ENCODE measurements around the gene PPP1R8. TPM values are rescaled to one million over a fixed set of nuclear protein-coding genes. Genes with fewer than 3 reads are reported as not detected.

PPP1R8 gene
- total and polyA plus RNA-seq, 2 of the 8 experiments (the other 6 are each of a cell fraction or from before 2014, with no cell fraction given), result 33.4 to 51.8 TPM

GRCh38 chr1:27886353-27886679 lies 55.7 kb downstream of the PPP1R8 start:
- Histone ChIP-seq H3K4me2 (ENCODE audit: insufficient read depth in 1 of 2, low read depth in 2 of 2, low read length in 2 of 2) (no peak overlapping the region), H3K9ac (replicated peaks in 1 of 4; ENCODE audit: extremely low read depth in 1 of 4, low read depth in 3 of 4, low read length in 3 of 4) (no peak overlapping the region), H3K36me3 (ENCODE audit: control insufficient read depth in 2 of 4, insufficient read depth in 4 of 4, low read length in 3 of 4) (peaks cover 0 to 32% (median 12%) of the 10 kb centered on the region in 4 experiments; a peak in 6 of 8 replicates), H3K4me3 (ENCODE audit: extremely low read depth in 1 of 4, insufficient read depth in 2 of 4, low read depth in 3 of 4, low read length in 4 of 4) (no peak overlapping the region), H3K27ac (ENCODE audit: low read depth, low read length) (no peak overlapping the region), H4K8ac (ENCODE audit: extremely low read depth, insufficient read depth, low read length) (no peak overlapping the region), H3K79me2 (ENCODE audit: control insufficient read depth in 1 of 2, insufficient read depth in 2 of 2, low read length in 2 of 2) (no peaks in the 10 kb centered on the region), H2BK20ac (ENCODE audit: low read length) (no peak overlapping the region), H3K79me1 (ENCODE audit: low read depth, low read length) (no peaks in the 10 kb centered on the region), H2AFZ (ENCODE audit: low read length) (no peak overlapping the region), H3K4ac (replicated peaks; ENCODE audit: insufficient read length, low read depth, low read length) (no peak overlapping the region), H2AK5ac (ENCODE audit: low read depth, low read length) (no peak overlapping the region), H4K20me1 (replicated peaks in 1 of 2; ENCODE audit: control insufficient read depth in 1 of 2, insufficient read depth in 2 of 2, low read length in 2 of 2) (peaks cover 0 to 4% of the 10 kb centered on the region in 2 experiments), H3K23me2 (ENCODE audit: low read depth, low read length) (no peaks in the 10 kb centered on the region), H2BK5ac (ENCODE audit: low read depth, low read length) (no peak overlapping the region), H4K5ac (ENCODE audit: insufficient read length, low read depth, low read length) (no peak overlapping the region), H3K14ac (ENCODE audit: insufficient read length) (no peak overlapping the region), H3K9me3 (ENCODE audit: insufficient read depth in 2 of 2, low read depth in 1 of 2, low read length in 1 of 2) (no peaks in the 10 kb centered on the region), H4K91ac (replicated peaks; ENCODE audit: insufficient read length, low read length) (no peak overlapping the region), H3K27me3 (replicated peaks in 1 of 4; ENCODE audit: control insufficient read depth in 3 of 4, extremely low read depth in 1 of 4, insufficient read depth in 3 of 4, low read length in 3 of 4) (no peaks in the 10 kb centered on the region), H3K23ac (ENCODE audit: insufficient read length) (no peak overlapping the region), H3K18ac (ENCODE audit: extremely low read depth, low read length) (no peak overlapping the region), H2BK12ac (ENCODE audit: low read depth, low read length) (no peak overlapping the region), H3K56ac (replicated peaks; ENCODE audit: insufficient read length, low read depth, low read length) (no peak overlapping the region), H3K4me1 (replicated peaks in 1 of 4; ENCODE audit: control insufficient read depth in 3 of 4, insufficient read depth in 4 of 4, low read length in 3 of 4) (no peaks in the 10 kb centered on the region), H2BK15ac (ENCODE audit: low read length) (no peak overlapping the region), H2BK120ac (replicated peaks; ENCODE audit: low read depth, low read length) (no peak overlapping the region)
- TF ChIP-seq RXRA (IDR thresholded peaks at IDR 0.05; ENCODE audit: insufficient read depth, low read depth, low read length), result no peak
- TF ChIP-seq CBX5 (IDR thresholded peaks at IDR 0.05; ENCODE audit: low read depth, low read length), result no peak
- POLR2A ChIA-PET (ENCODE audit: partially characterized antibody), result interaction anchor here (0.8 to 1.3 kb wide), 5 partner anchors 9 to 54 kb away, joined by 3 to 5 read pairs (median 3); no protein-coding TSS in a partner anchor
- FAIRE-seq (no peak), DNase-seq (ENCODE audit: low read depth in 1 of 2, low spot score in 2 of 2) (no peak)
- CTCF ChIA-PET (ENCODE audit: partially characterized antibody), result interaction anchor here (1.0 to 2.4 kb wide), 3 partner anchors 10 to 28 kb away, joined by 3 to 9 read pairs (median 8); no protein-coding TSS in a partner anchor
- 89% methylated on average over 2 of the region's 2 CpGs; no CpG with 5 or more reads in 1 of the 2 experiments for WGBS, 2 experiments (ENCODE audit: extremely low coverage in 1 of 2, insufficient coverage in 1 of 2, insufficient read length in 1 of 2, insufficient replicate concordance in 2 of 2, low coverage in 1 of 2, low lambda C conversion rate in 2 of 2, missing lambda C conversion rate in 1 of 2)

Data from H1 (cell line).